Activated CD8-positive, alpha-beta T cell treated with anti-CD3 and anti-CD28 coated beads for 36 hours (primary cell): ENCODE measurements around the gene WBP2. TPM values are rescaled to one million over a fixed set of nuclear protein-coding genes. Genes with fewer than 3 reads are reported as not detected.

Experiments used
- ATAC-seq: fragments of 200-7000 bp; cut with Tn5 transposase; one replicate; pipeline ENCODE4 v1.10.0; 2021; ENCODE audit warnings: mild to moderate bottlenecking, moderate library complexity
- CTCF ChIA-PET: fragments of 350-600 bp; sonication (Branson Sonifier 250); formaldehyde crosslinking; loops from one replicate; lab custom pipeline; 2021; ENCODE audit warnings: antibody characterized with exemption; lab: Charles Lee
- POLR2A ChIA-PET: fragments of 350-600 bp; sonication (Branson Sonifier 250); formaldehyde crosslinking; loops from one replicate; lab custom pipeline; 2021; ENCODE audit warnings: antibody characterized with exemption; lab: Charles Lee
- DNase-seq: peaks from one replicate; pipeline ENCODE4 v3.0.0-alpha.2; 2020
- H3K27ac Mint-ChIP-seq: one replicate; pipeline ENCODE4 v1.8.0; 2021; ENCODE audit warnings: mild to moderate bottlenecking, mixed read lengths
- H3K27me3 Mint-ChIP-seq: one replicate; pipeline ENCODE4 v1.8.0; 2021; ENCODE audit warnings: mixed read lengths
- H3K36me3 Mint-ChIP-seq: one replicate; pipeline ENCODE4 v1.8.0; 2021; ENCODE audit warnings: low read depth, mixed read lengths
- H3K4me1 Mint-ChIP-seq: one replicate; pipeline ENCODE4 v1.8.0; 2021; ENCODE audit warnings: low read depth, mixed read lengths
- H3K4me3 Mint-ChIP-seq: one replicate; pipeline ENCODE4 v1.8.0; 2021; ENCODE audit warnings: mild to moderate bottlenecking, moderate library complexity, mixed read lengths
- H3K9me3 Mint-ChIP-seq: one replicate; pipeline ENCODE4 v1.8.0; 2021; ENCODE audit warnings: mixed read lengths
- CTCF ChIP-seq: fragments of 200-600 bp; IDR thresholded peaks from one replicate; pipeline ENCODE4 v1.8.0; 2022; ENCODE audit warnings: antibody characterized with exemption, mild to moderate bottlenecking
- intact Hi-C: fragments of 100-400 bp; cut with micrococcal nuclease; formaldehyde crosslinking; loops from one replicate; pipeline ENCODE4 v1.10.0; 2022
- total RNA-seq, 2 experiments: library from RNA; stranded (reverse); gene quantifications; one replicate each; pipeline ENCODE4 v1.2.3, GENCODE V29; 2021

WBP2 gene
- total RNA-seq, 2 experiments from 2014 or later: 54.4 to 58.5 TPM

- H3K4me1 Mint-ChIP-seq: peaks cover 28% of the 10 kb centered on the region
- no peak for DNase-seq
- H3K36me3 Mint-ChIP-seq: peaks cover 23% of the 10 kb centered on the region
- POLR2A ChIA-PET: interaction anchor here (1.3 to 9.5 kb wide), 4 partner anchors 10 to 117 kb away, joined by 3 to 100 read pairs (median 8); partner anchors contain the start of genes MRPL38 and TRIM47
- CTCF ChIA-PET: interaction anchor here (0.8 to 9.8 kb wide), 7 partner anchors 11 to 386 kb away, joined by 3 to 78 read pairs (median 5); partner anchors contain the start of genes CDK3, MRPL38 and TRIM47
- no peak for ATAC-seq
- H3K27ac Mint-ChIP-seq: peak overlapping the region; percentile 56
- no peaks in the 10 kb centered on the region for H3K27me3 Mint-ChIP-seq
- H3K9me3 Mint-ChIP-seq: no peaks in the 10 kb centered on the region
- no peak for TF ChIP-seq CTCF
- peak overlapping the region; percentile 48 for H3K4me3 Mint-ChIP-seq
- intact Hi-C loops: no loop called here
Observed at GRCh38 chr17:75893305-75894048, 38.3 kb upstream of the WBP2 start.

GRCh38 chr17:75892556-75893224, 37.6 kb upstream of the WBP2 start:
- intact Hi-C loops: no loop called here
- Mint-ChIP-seq H3K4me3 (no peak overlapping the region), H3K9me3 (no peaks in the 10 kb centered on the region), H3K27me3 (no peaks in the 10 kb centered on the region), H3K27ac (no peak overlapping the region), H3K4me1 (peaks cover 26% of the 10 kb centered on the region), H3K36me3 (peaks cover 22% of the 10 kb centered on the region)
- TF ChIP-seq CTCF: no peak
- ATAC-seq (no peak), DNase-seq (no peak)
- POLR2A ChIA-PET: interaction anchor here (1.1 to 9.5 kb wide), 7 partner anchors 9 to 117 kb away, joined by 3 to 100 read pairs (median 4); partner anchors contain the start of genes MRPL38 and TRIM47
- CTCF ChIA-PET: interaction anchor here (1.0 to 9.8 kb wide), 6 partner anchors 10 to 387 kb away, joined by 3 to 78 read pairs (median 5); partner anchors contain the start of genes CDK3, MRPL38 and TRIM47

GRCh38 chr17:75891605-75892555, 36.7 kb upstream of the WBP2 start:
- Mint-ChIP-seq H3K27me3 (no peaks in the 10 kb centered on the region), H3K9me3 (no peaks in the 10 kb centered on the region), H3K36me3 (peaks cover 18% of the 10 kb centered on the region), H3K27ac (no peak overlapping the region), H3K4me1 (peaks cover 22% of the 10 kb centered on the region), H3K4me3 (no peak overlapping the region)
- no peak for TF ChIP-seq CTCF
- intact Hi-C loops: no loop called here
- DNase-seq (no peak), ATAC-seq (no peak)
- POLR2A ChIA-PET: interaction anchor here (1.1 to 9.5 kb wide), 8 partner anchors 10 to 116 kb away, joined by 3 to 100 read pairs (median 4); partner anchors contain the start of genes MRPL38 and TRIM47
- CTCF ChIA-PET: interaction anchor here (1.4 to 9.8 kb wide), 2 partner anchors 15 to 388 kb away, joined by 4 to 78 read pairs; partner anchors contain the start of gene TRIM47

GRCh38 chr17:75891022-75891604, 36.0 kb upstream of the WBP2 start:
- ChIA-PET CTCF (interaction anchor here (1.3 to 9.8 kb wide), 3 partner anchors 13 to 30 kb away, joined by 3 to 78 read pairs (median 8); partner anchors contain the start of gene TRIM47), POLR2A (interaction anchor here (1.1 to 1.8 kb wide), 4 partner anchors 9 to 35 kb away, joined by 3 to 4 read pairs (median 4); no protein-coding TSS in a partner anchor)
- Mint-ChIP-seq H3K36me3 (peaks cover 18% of the 10 kb centered on the region), H3K4me1 (peaks cover 22% of the 10 kb centered on the region), H3K27me3 (no peaks in the 10 kb centered on the region), H3K4me3 (no peak overlapping the region), H3K9me3 (no peaks in the 10 kb centered on the region), H3K27ac (no peak overlapping the region)
- intact Hi-C loops: no loop called here
- no peak for TF ChIP-seq CTCF
- no peak for ATAC-seq
- no peak for DNase-seq
